ENCODE results near the gene ARMH3.

The ARMH3 gene

GRCh38 chr10:101896225-101896877, 159.6 kb downstream of the ARMH3 start:
- DNase-seq (ENCODE audit: low read depth in 2 of 2) = no peak

- no peak for DNase-seq (ENCODE audit: low read depth in 2 of 2)
These were observed 160.2 kb downstream of the ARMH3 start for GRCh38 chr10:101895781-101896180.

- no peak for DNase-seq (ENCODE audit: low read depth in 2 of 2)
These were observed 161.2 kb downstream of the ARMH3 start for GRCh38 chr10:101894742-101895141.

GRCh38 chr10:101894266-101894665, 161.7 kb downstream of the ARMH3 start:
- no peak for DNase-seq (ENCODE audit: low read depth in 2 of 2)

GRCh38 chr10:101893510-101894120, 162.4 kb downstream of the ARMH3 start:
- DNase-seq (ENCODE audit: low read depth in 2 of 2) = no peak

GRCh38 chr10:101892782-101893391, 163.1 kb downstream of the ARMH3 start:
- DNase-seq (ENCODE audit: low read depth in 2 of 2) = no peak

GRCh38 chr10:101889256-101890210, 166.4 kb downstream of the ARMH3 start:
- DNase-seq (ENCODE audit: low read depth in 2 of 2) = peak; percentile 10 to 39

- DNase-seq (ENCODE audit: low read depth in 2 of 2) = no peak
These were observed 167.6 kb downstream of the ARMH3 start for GRCh38 chr10:101888251-101888949.

GRCh38 chr10:101887775-101888174, 168.2 kb downstream of the ARMH3 start:
- DNase-seq (ENCODE audit: low read depth in 2 of 2) = no peak

- DNase-seq (ENCODE audit: low read depth in 2 of 2) = no peak
These were observed 169.3 kb downstream of the ARMH3 start for GRCh38 chr10:101886521-101887312.

- no peak for DNase-seq (ENCODE audit: low read depth in 2 of 2)
These were observed 174.8 kb downstream of the ARMH3 start for GRCh38 chr10:101881036-101881774.

GRCh38 chr10:101880232-101880573, 175.8 kb downstream of the ARMH3 start:
- no peak for DNase-seq (ENCODE audit: low read depth in 2 of 2)

GRCh38 chr10:101879456-101880231, 176.3 kb downstream of the ARMH3 start:
- no peak for DNase-seq (ENCODE audit: low read depth in 2 of 2)

GRCh38 chr10:101878869-101879268, 177.1 kb downstream of the ARMH3 start:
- DNase-seq (ENCODE audit: low read depth in 2 of 2) = no peak

- no peak for DNase-seq (ENCODE audit: low read depth in 2 of 2)
These were observed 180.8 kb downstream of the ARMH3 start for GRCh38 chr10:101875068-101875688.

GRCh38 chr10:101874252-101874651, 181.7 kb downstream of the ARMH3 start:
- no peak for DNase-seq (ENCODE audit: low read depth in 2 of 2)

GRCh38 chr10:101867931-101868330, 188.0 kb downstream of the ARMH3 start:
- no peak for DNase-seq (ENCODE audit: low read depth in 2 of 2)

- no peak for DNase-seq (ENCODE audit: low read depth in 2 of 2)
These were observed 196.4 kb downstream of the ARMH3 start for GRCh38 chr10:101859530-101859929.

Data from stimulated activated CD8-positive, alpha-beta memory T cell treated with anti-CD3 and anti-CD28 coated beads, Interleukin-15, amount 100 ng/mL, for 4 hours (primary cell).